Activated CD8-positive, alpha-beta memory T cell treated with anti-CD3 and anti-CD28 coated beads for 4 hours (primary cell): ENCODE results near the gene SETDB2.

Experiments
- DNase-seq, 2 donors: peaks; one replicate each; pipeline ENCODE4 v3.0.0-alpha.2; 2020; ENCODE audit warnings: low read depth in 2 of 2

SETDB2 gene, protein sequence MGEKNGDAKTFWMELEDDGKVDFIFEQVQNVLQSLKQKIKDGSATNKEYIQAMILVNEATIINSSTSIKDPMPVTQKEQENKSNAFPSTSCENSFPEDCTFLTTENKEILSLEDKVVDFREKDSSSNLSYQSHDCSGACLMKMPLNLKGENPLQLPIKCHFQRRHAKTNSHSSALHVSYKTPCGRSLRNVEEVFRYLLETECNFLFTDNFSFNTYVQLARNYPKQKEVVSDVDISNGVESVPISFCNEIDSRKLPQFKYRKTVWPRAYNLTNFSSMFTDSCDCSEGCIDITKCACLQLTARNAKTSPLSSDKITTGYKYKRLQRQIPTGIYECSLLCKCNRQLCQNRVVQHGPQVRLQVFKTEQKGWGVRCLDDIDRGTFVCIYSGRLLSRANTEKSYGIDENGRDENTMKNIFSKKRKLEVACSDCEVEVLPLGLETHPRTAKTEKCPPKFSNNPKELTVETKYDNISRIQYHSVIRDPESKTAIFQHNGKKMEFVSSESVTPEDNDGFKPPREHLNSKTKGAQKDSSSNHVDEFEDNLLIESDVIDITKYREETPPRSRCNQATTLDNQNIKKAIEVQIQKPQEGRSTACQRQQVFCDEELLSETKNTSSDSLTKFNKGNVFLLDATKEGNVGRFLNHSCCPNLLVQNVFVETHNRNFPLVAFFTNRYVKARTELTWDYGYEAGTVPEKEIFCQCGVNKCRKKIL

DNA sequence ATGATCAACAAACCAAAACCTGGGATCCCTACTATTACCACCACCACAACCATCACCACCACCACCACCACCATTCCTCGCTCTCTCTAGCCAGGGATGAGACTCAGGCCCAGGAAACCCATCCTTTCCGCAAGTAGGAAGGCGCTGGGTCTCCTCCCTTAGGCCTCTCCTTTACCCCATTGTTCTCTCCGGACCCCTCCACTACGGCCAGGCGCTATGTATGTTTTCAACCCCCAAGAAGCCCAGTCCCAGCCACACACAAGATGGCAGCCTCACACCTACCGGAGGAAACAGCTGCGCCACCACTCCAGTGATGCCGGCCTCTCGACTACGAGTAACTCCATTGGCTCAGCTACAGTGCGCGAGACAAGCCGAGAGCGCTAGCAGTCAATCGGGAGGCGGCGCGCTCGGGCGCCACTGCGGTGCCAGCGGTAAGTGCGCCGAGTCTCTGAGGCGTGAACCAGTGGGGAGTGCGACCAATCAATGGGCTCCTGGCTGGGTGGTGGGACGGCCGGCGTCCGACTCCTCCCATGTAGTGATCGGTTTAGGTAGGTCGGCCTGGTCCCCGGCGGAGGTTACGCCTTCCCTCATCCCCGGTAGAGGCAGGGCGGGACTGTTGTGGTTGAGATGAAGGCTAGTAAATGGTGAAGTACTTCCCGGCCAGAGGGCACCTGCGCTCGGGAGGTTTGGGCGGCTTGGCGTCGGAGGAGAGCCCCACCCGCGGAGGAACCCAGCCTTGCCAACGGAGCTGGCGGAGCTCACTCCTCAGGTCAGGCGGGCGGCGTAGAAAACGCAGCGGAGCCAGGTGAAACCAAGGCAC lies at the start of gene SETDB2, which contains the start of gene CAB39L:
SETDB2 (plus strand) TSS at position 571 of the 820 bp plus-strand sequence. CDS start 7,620 bp downstream, outside the sequence.
CAB39L (minus strand) TSS at position 361 of the 820 bp plus-strand sequence. CDS start 61,154 bp downstream, outside the sequence.
- peak; percentile 97 to 98 for DNase-seq

DNA sequence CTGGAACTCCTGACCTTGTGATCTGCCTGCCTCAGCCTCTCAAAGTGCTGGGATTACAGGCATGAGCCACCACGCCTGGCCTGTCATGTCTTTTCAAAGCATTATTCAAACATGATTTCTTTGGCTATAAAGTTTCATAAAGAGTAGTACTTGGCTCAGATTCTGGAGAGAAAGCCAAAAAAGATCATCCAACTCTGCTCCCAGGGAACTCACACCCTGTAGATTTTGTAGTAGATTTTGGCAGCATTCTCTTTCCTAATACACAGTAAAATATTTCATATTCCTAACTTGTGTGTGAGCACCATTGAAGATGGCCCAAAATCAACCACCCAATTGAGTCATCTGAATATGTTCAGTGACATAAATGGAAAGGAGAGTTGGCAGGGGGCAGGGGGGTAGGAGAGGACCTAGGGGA lies 48.6 kb upstream of the SETDB2 start:
- no peak for DNase-seq

DNA sequence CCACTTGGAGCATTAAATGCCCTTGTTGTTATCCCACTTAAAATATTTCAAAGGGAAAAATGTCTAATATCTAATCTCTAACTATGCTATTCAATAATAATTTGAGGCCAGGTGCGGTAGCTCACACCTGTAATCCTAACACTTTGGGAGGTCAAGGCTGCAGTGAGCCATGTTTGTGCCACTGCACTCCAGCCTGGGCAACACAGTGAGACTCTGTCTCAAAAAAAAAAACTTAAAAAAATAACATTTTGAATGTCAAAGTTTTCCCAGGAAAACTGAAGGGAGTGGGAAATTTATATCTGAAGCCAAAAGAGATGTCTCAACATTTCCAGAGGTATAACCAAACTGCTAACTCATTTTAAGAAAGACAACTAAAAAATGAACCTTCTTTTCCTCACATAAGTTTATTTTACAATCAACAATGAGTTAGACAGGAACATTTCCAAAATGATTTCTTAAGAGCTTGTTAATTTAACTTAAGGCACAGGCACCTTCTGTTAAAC lies 48.1 kb upstream of the SETDB2 start:
- no peak for DNase-seq

DNA sequence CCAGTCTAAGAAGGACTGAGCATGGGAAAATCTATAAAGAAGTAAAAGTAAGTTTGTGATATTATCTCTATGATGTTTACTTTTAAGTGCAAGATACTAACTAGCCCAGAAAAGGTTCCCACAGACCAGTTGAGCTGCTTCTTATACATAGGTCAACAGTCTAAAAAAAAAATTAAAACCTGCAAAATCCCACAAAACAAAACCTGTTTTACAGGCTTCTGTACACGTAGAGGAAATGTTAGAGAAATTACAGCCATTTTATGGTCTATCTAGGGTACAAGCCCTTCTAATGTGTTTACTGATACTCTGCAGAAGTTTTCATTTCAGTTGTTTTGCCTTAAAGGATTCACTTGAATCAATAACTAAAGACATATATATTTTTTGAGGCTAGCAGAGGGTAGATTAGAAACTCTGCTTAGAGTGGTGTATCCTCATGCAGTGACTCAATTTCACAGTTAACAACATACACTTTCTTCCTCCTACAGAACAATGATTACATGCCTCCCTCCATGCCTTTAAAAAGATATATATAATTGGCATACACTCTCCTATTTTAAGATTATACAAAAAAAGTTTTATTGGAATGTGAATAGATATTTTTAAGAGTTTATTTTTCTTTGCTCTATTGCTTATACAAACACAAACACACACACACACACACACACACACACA lies 44.1 kb upstream of the SETDB2 start:
- DNase-seq, result no peak

DNA sequence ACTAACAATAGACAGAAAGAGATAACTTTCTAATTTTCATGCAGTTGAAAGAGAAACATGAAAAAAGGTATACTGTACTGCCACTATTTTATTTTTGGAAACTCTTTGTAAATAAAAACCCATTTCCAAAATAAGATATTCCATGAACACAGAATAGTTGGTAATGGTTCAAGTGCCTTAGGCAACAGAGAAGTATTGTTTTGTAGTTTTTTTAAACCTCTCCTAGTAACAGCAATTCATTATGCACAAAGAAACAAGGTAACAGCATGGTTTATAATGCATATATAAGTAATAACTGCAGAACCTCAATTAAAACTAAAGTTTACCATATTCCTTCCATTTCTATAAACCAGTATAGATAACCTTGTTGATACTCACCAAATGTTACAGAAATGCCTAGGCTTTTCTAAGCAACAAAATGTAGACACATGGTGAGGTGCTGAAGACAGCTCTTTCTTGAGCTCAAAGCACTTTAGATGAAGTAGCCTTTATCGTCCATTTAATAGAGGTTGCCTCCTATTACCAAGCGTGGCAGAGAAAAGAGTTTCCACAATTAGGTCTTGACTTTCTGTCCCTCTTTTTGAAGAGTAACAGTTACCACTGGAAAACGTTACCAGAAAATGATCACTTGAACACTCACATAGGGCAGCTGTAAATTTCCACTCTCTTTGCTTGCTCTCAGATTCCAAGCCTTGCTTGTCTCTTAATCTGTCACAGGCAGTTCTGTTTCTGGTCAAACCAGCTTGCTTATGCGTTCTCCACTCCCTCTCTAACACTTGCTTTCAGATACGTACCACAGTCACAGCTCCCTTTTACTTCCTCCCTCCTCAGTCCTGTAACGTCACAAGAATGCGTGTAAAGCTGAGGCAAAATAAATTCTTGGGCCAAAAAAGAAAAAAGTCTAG lies 43.1 kb upstream of the SETDB2 start:
- no peak for DNase-seq

DNA sequence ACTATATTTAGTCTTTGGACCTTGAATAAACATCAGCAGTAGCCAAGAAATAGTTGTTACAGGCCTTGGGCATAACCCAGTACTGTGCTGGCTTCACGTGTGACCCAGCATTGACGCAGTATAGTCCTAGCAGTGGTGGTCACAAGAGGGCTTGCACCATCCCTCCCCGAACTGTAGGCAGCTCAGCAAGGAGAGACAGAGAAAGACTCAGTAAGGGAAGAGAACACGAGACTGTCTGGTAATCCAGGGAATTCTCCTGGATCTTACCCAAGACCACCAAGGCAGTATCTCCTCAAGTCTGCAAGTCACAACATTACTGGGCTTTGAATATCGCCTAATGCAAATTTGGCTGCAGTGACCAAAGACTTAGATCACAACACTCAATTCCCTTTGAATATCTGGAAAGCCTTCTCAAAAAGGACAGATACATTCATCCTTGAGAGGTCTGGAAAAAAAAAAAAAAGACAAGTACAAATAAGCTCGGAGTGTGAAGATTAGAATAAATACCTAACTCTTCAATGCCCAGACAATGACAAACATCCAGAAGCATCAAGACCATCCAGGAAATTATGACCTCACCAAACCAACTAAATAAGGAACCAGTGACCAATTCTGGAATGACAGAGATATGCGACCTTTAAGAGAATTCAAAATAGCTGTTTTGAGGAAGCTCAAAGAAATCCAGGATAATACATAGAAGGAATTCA lies 39.9 kb upstream of the SETDB2 start:
- DNase-seq, result no peak

DNA sequence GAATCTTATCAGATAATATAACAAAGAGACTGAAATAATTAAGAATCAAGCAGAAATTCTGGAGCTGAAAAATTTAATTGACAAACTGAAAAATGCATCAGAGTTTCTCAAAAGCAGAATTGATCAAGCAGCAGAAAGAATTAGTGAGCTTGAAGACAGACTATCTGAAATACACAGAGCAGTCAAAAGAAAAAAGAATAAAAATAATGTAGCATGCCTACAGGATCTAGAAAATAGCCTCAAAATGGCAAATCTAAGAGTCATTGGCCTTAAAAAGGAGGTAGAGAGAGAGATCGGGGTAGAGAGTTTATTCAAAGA lies 39.4 kb upstream of the SETDB2 start:
- no peak for DNase-seq

DNA sequence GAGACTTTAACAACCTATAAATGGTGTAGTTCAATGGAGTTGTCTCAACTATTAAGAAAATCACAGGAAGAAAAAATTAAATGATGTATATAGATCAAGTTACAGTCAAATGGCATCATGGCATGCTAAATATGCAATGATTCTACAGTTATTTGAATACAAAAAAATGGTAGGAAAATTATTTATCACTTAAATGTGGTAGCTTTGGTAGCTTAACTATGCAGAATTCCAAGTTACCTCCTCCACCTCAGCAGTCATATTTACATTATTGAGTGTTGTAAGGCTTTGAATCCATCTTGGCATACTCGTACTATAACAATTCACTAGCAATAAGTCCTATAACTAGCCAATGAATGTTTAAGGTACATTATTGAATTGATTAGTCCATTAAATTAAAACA lies 37.0 kb upstream of the SETDB2 start:
- no peak for DNase-seq

DNA sequence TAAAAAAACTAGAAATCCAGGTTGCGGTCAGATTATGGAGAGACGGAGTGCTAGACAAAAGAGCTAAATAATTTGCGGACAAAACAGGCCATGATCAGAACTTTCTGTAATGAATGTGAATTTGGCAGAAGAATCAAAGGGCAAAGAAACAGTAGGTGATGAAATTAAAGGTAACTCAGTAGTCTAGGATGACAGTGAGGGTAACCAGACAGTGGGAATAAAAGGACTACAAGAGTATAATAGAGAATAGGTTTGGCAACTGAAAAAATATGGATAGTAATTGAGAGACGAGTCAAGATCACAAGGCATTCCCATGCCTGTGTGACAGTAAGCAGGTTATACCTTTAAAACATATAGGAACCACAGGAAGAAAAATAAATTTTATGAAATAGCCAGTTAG lies 36.1 kb upstream of the SETDB2 start:
- no peak for DNase-seq

DNA sequence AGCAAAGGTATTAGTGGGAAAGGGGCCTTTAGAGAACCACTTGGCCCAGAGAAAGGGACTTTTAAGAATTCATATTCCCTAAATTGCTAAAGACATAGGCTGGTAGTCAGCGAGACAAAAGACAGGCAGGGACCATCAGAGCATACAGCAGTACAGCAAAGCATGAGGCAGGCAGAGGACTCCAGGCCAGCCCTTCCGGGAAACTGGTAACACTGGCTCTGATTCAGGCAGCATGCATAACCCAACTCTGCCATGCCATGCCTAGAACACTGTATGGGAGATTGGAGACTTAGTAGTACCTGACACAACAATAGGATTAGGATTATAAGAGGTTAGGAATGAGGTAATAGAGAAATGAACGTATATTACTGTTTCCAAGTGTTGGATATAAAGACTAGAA lies 35.1 kb upstream of the SETDB2 start:
- DNase-seq, result no peak

DNA sequence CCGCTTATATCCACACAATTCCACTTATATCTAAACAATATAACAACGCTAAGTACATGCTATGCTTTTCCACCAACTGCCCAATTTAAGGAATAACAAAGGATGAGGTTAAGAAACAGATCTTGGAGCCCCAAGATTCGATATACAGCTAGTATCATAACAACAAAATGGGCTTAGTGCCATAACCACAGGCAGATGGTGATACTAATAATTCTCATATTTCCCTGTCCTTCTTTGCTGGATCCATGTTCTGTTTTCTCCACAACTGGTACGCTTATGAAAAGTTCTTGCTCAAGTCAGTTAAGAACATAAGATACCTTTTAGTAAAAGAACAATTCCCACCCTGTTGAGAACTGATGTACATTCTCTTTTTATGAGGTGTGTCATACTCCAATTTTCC lies 34.1 kb upstream of the SETDB2 start:
- DNase-seq, result no peak

DNA sequence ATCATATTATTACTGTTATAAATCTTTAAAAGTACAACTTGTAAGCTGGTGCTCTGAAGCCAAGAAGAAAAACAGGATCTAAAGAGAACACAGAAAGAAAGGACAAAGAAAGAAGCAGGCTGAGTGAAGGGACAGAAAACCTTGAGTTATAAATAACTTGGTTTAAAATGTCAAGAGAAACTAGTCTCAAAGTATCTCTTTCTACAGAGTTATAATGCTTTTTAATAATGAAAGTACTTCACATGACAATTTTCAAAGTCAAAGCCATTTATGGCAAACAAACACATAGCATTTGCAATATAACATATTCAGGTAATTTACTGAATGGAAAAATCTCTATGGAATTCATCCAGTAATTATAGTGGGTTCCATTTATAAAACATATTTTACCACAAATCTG lies 33.6 kb upstream of the SETDB2 start:
- DNase-seq, result no peak

DNA sequence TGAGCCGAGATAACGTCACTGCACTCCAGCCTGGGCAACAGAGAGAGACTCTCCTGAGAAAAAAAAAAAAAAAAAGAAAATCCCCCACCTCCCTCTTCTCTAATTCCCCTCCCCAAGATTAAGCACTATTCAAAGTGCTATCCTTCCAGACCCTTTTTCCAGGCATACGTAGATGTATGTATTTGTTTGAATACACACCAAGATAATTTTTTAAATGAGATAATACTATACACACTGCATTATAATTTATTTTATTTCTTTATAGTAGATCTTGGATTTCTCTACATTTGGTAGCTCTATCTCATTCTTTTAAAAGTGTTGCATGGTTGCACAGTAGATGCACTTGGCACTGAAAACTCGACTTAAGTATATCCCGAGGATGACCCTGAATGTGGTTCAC lies 32.7 kb upstream of the SETDB2 start:
- DNase-seq, result no peak

DNA sequence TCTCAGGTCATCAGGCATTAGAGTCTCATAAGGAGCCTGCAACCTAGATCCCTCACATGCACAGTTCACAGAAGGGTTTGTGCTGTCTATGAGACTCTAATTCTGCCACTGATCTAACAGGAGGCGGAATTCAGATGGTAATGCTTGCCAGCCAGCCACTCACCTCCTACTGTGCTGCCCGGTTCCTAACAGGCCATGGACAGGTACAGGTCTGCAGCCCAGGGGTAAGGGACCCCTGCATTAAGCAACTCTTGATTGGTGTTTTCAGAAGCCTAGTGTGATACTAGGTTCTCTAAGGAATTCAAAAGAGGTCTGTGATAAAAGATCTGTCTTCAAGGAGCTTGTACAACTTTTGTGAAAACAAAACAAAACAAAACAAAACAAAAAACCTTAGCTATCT lies 31.3 kb upstream of the SETDB2 start:
- no peak for DNase-seq

DNA sequence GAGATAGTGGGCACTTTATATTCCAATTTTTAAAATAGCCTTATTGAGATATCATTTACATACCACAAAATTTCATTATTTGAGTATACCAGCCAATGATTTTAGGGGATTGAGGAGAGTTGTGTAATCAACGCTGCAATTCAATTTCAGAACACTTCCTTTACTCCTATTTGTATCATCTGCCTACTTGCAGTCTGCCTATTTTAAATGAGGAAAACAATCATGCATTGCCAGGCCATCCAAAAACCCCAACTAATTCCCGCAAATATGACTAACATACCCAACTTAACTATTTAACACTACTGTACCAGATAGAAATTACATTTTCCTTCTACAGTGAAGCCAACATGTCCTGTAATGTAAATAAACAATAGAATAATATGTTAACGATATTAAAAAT lies 26.9 kb upstream of the SETDB2 start:
- no peak for DNase-seq

DNA sequence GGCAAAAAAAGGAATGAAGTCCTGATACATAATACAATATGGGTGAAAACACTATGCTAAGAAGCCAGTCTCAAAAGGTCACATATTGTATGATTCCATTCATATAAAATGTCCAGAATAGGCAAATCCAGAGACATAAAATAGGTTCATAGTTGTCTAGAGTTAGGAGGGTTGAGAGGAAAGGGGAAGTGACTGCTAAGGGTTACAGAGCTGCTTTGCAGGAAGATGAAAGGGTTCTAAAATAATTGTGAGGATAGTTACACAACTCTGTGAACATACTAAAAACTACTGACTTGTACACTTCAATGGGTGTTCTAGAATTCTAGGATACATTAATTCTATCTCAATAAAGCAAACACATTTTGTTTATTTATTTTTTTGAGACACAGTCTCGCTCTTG lies 25.9 kb upstream of the SETDB2 start:
- no peak for DNase-seq

DNA sequence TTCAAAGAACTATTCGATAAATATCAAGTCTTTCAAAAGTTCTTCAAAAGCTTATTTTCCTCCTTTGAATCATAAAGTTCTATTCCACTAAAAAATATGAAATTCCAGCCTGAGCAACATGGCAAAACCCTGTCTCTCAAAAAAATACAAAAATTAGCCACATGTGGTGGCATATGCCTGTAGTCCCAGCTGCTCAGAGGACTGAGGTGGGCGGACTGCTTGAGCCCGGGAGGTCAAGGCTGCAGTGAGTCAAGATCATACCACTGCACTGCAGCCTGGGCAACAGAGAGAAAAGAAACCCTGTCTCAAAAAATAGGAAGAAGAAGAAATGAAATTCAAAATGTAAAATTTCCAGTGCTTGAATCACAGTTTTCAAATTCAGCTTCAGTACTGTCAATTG lies 24.8 kb upstream of the SETDB2 start:
- no peak for DNase-seq

DNA sequence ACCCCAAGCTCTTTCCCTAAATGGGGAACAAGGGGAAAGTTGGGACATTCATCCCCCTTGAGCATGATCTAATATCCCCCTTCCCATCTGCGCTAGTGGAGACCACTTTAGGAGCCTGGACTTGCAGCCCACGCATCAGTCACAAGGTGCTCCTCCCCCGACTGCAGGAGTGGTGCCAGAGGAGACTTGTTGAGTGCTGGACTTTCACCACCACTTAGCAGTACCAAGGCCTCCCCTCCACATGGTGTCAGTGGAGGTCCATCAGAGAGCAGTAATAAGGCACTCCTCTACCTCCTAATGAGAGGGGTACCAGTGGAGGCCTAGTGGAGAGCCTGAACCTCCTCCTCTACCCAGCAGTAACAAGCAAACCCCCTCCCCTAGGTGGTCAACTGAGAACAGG lies 22.7 kb upstream of the SETDB2 start:
- DNase-seq, result no peak

DNA sequence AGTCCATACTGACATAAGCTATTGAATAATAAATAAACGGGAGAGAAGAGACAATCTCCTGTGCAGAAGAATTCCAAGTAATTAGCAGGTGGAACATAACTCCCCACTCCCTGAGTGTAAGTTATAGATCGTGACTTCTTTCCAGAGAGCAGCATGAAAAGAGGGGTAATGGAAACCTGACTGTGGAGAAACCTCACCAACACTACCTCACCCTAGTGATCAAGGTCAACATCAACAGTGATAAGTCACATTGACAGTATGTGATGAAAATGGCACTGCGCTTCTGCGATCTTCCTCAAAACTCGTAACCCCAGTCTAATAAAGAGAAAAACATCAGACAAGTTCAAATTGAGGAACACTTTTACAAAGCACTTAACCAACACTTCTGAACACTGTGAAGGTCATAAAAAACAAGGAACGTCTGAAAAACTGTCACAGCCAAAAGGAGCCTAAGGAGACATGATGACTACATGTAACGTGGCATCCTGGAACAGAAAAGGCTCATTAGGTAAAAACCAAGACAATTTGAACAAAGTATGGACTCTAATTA lies 20.0 kb upstream of the SETDB2 start:
- no peak for DNase-seq
